GM12872 (cell line): ENCODE results near the gene LRRFIP1.
A peak's percentile ranks its signal among the peaks of the same experiment; 100 is the strongest.

Source experiments
- CTCF ChIP-seq: IDR thresholded peaks from 3 replicates; pipeline ENCODE4 v1.5.1; 2011; ENCODE audit warnings: low read depth, mild to moderate bottlenecking, low read length, moderate library complexity; ENCODE audit not compliant: insufficient read depth

LRRFIP1 gene

GRCh38 chr2:237682856-237683670, 55.7 kb downstream of the LRRFIP1 start:
- no peak for TF ChIP-seq CTCF

GRCh38 chr2:237685408-237685807, 58.0 kb downstream of the LRRFIP1 start:
- no peak for TF ChIP-seq CTCF

GRCh38 chr2:237686659-237687136, 59.3 kb downstream of the LRRFIP1 start:
- peak; percentile 66 for TF ChIP-seq CTCF

GRCh38 chr2:237688081-237688480, 60.7 kb downstream of the LRRFIP1 start:
- TF ChIP-seq CTCF, result no peak

- TF ChIP-seq CTCF, result no peak
These were observed 62.1 kb downstream of the LRRFIP1 start for GRCh38 chr2:237689336-237690131.

- TF ChIP-seq CTCF, result no peak
These were observed 63.9 kb downstream of the LRRFIP1 start for GRCh38 chr2:237691029-237691907.
